GM10266 (cell line): Measurements from ENCODE around the gene DUSP19.

Experiments
- DNase-seq: peaks from one replicate; pipeline ENCODE4 v3.0.0; 2012; ENCODE audit errors: extremely low spot score
- CTCF ChIP-seq: IDR thresholded peaks from 2 replicates; pipeline ENCODE4 v1.5.1; 2012; ENCODE audit warnings: mild to moderate bottlenecking, low read depth; ENCODE audit not compliant: control insufficient read depth, insufficient read depth; ENCODE audit errors: missing control alignments

The DUSP19 gene

GRCh38 chr2:183089192-183089851 lies 10.8 kb downstream of the DUSP19 start:
- TF ChIP-seq CTCF, result no peak
- peak; percentile 14 for DNase-seq

- no peak for DNase-seq
- no peak for TF ChIP-seq CTCF
These were observed 12.9 kb downstream of the DUSP19 start for GRCh38 chr2:183091318-183091953.

- DNase-seq, result no peak
- no peak for TF ChIP-seq CTCF
These were observed 13.4 kb downstream of the DUSP19 start for GRCh38 chr2:183091954-183092345.

GRCh38 chr2:183093857-183094657 lies 15.5 kb downstream of the DUSP19 start:
- TF ChIP-seq CTCF, result peak; percentile 19
- peak; percentile 32 for DNase-seq

- no peak for DNase-seq
- no peak for TF ChIP-seq CTCF
These were observed 27.0 kb downstream of the DUSP19 start for GRCh38 chr2:183105402-183106134.

- DNase-seq, result no peak
- TF ChIP-seq CTCF, result no peak
These were observed 34.0 kb downstream of the DUSP19 start for GRCh38 chr2:183112577-183112976.
